Stimulated activated naive CD8-positive, alpha-beta T cell treated with anti-CD3 and anti-CD28 coated beads, Interleukin-15, Interleukin-2, amounts not matched to agents 100 ng/mL and 50 ng/mL, for 24 hours (primary cell): ENCODE measurements around the gene RNFT1.
"Not testable (repeated sequence)": the region's sequence is repeated elsewhere in the genome, so short reads cannot be mapped to it uniquely, and the experiment has no call there.

Experiments
- H3K27ac Mint-ChIP-seq: one replicate; pipeline ENCODE4 v1.8.0; 2021; ENCODE audit warnings: mild to moderate bottlenecking, mixed read lengths
- H3K27me3 Mint-ChIP-seq: one replicate; pipeline ENCODE4 v1.8.0; 2021; ENCODE audit warnings: mixed read lengths
- H3K36me3 Mint-ChIP-seq: one replicate; pipeline ENCODE4 v1.8.0; 2021; ENCODE audit warnings: low read depth, mixed read lengths
- H3K4me1 Mint-ChIP-seq: one replicate; pipeline ENCODE4 v1.8.0; 2021; ENCODE audit warnings: low read depth, mixed read lengths
- H3K4me3 Mint-ChIP-seq: one replicate; pipeline ENCODE4 v1.8.0; 2021; ENCODE audit warnings: mild to moderate bottlenecking, mixed read lengths
- H3K9me3 Mint-ChIP-seq: one replicate; pipeline ENCODE4 v1.8.0; 2021; ENCODE audit warnings: mixed read lengths

The RNFT1 gene, protein sequence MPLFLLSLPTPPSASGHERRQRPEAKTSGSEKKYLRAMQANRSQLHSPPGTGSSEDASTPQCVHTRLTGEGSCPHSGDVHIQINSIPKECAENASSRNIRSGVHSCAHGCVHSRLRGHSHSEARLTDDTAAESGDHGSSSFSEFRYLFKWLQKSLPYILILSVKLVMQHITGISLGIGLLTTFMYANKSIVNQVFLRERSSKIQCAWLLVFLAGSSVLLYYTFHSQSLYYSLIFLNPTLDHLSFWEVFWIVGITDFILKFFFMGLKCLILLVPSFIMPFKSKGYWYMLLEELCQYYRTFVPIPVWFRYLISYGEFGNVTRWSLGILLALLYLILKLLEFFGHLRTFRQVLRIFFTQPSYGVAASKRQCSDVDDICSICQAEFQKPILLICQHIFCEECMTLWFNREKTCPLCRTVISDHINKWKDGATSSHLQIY

DNA sequence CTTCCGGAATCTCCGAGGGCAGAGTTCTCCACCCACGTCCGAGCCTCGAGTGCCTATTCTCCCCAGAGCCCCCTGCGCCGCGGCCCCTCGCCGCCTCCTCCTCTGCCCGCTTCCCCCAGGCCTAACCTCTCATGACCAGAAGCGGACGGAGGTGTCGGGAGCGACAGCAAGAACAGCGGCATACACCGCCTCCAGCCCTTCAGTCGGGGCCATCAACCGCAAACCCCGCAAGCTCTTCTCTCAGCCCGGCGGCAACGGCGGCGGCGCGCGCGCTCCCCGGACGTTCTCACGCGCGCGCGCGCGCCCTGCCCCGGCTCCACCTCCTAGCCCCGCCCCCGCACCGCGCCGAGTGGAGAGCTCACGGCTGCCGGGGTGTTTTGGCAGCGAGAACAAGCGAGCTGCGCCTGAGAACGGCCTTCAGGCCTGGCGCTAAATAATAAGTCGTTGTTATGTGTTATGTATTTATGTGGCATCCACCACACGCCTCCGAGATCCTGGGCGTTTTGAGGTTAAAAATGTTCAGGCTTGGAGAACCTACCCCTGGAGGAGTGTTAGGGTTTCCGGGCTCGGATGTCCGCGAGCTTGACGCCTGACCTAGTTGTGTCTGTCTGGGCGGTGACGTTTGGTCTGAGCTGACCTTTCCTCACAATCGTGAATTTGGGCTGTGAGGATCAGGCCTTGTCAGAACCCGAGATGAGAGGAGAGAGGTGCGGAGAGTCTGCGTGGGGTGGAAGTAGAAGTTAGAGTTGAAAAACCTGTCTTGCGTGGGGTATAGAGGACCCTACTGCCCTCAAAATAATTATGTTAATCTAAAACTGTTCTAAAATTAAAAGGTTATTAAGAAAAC is at the start of gene RNFT1:
RNFT1 (minus strand) TSS at position 259 of the 847 bp plus-strand sequence; CDS start at position 182, 77 bp downstream.
- Mint-ChIP-seq H3K27me3 (no peaks in the 10 kb centered on the region), H3K36me3 (peaks cover 5% of the 10 kb centered on the region), H3K4me1 (peaks cover 23% of the 10 kb centered on the region), H3K27ac (peak within 1 kb of the TSS; percentile 96), H3K4me3 (peak within 1 kb of the TSS; percentile 85), H3K9me3 (no peaks in the 10 kb centered on the region)

DNA sequence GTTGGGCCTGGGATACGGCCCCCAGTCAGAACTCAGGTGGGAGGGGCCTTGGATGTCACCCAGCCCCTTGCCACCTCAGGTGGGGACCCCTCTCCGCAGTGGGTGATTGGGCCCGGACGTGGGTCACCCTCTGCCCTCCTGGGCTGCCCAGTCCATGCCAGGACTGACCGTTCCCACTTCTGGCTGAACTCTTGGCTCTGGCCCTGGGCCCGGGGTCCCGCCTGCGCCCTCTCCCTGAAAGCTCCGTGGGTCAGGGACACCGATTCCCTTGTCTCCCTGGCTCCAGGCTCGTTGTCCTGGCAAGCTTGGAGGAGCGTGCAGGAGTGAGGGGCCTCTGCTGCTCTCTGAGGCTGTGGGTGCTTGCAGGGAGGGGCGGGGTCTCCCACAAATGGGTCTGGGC is 44.8 kb upstream of the RNFT1 start:
- H3K4me1 Mint-ChIP-seq, H3K27me3 Mint-ChIP-seq, H3K9me3 Mint-ChIP-seq, H3K27ac Mint-ChIP-seq, H3K36me3 Mint-ChIP-seq, H3K4me3 Mint-ChIP-seq: not testable (repeated sequence)

DNA sequence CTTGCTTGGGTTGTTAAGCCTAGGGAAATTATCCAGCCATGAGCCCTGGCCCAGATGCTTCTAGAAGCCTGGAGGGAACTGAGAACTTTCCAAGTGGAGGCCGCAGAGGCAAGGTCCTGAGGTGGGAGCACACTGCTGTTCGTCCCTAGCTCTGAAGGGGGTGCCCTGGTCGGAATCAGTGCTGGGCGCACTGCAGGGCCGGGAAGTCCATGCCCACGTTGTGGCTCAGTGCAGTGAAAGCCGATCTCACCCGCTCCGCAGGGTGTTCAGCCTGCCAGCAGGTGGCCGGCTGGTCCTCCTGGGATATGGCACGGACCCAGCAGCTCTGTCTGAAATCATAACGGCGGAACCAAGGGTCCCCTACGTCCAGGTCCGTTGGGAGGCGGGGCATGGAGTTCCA is 43.8 kb upstream of the RNFT1 start:
- not testable (repeated sequence) for H3K27ac Mint-ChIP-seq, H3K36me3 Mint-ChIP-seq, H3K27me3 Mint-ChIP-seq, H3K4me3 Mint-ChIP-seq, H3K4me1 Mint-ChIP-seq, H3K9me3 Mint-ChIP-seq

DNA sequence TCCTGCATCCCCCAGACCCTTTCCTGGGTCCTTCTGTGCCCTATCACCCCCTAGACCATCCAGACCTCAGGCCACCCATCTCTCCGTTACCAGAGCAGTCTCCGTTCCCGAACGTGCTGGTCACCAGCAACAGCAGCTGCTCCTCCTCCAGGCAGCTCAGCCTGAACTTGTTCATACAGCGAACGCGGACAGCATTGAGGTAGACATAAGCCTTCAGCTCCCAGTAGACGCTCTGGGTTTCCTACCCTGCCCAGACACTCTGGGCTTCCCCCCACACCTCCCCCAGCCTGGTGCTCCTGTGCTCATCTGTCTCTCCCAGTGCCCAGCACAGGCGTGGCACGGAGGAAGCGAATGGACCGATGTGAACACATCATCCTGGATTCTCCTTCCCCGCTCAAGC is 41.6 kb upstream of the RNFT1 start:
- Mint-ChIP-seq H3K27me3 (peaks cover 3% of the 10 kb centered on the region), H3K27ac (no peak overlapping the region), H3K36me3 (no peaks in the 10 kb centered on the region), H3K4me3 (no peak overlapping the region), H3K4me1 (no peaks in the 10 kb centered on the region), H3K9me3 (no peaks in the 10 kb centered on the region)

DNA sequence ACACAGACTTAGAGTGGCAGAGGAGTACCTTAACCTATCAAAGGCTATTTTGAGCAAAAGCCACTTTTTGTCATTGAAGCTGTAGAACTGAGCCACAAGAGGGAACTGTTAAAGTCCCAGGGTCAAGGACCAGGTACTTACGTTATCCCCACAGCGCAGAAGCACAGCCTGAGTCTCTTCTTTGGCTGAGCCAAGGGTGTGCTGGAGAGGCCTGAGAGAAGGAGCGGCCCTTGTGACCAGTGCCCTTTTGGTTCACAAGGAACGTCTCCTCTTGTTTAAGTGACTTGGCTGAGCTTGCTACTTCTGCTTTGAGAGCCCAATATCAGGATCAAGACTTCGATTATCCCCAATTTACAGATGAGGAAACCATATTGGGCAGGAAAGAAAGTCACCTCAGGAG is 40.0 kb upstream of the RNFT1 start:
- H3K4me1 Mint-ChIP-seq, H3K9me3 Mint-ChIP-seq, H3K27me3 Mint-ChIP-seq, H3K36me3 Mint-ChIP-seq, H3K27ac Mint-ChIP-seq, H3K4me3 Mint-ChIP-seq: not testable (repeated sequence)

DNA sequence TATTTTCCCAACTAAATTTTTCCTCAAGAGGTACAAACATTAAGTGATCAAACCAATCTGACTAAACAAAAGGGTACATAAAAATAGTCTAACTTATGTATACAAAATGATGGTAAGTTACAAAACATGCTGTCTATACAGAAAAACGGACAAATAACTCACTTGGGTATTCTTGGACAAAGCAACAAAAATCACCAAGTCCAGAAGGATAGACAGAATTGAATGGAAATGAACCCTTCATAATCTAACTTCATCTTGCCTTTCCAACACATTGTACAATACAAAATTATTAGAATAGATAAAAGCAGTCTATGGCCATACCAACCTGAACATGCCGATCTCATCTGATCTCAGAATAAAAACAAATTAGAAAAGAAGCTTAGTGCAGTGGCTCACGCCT is 37.9 kb upstream of the RNFT1 start:
- not testable (repeated sequence) for H3K9me3 Mint-ChIP-seq, H3K27ac Mint-ChIP-seq, H3K4me3 Mint-ChIP-seq, H3K4me1 Mint-ChIP-seq, H3K27me3 Mint-ChIP-seq, H3K36me3 Mint-ChIP-seq

DNA sequence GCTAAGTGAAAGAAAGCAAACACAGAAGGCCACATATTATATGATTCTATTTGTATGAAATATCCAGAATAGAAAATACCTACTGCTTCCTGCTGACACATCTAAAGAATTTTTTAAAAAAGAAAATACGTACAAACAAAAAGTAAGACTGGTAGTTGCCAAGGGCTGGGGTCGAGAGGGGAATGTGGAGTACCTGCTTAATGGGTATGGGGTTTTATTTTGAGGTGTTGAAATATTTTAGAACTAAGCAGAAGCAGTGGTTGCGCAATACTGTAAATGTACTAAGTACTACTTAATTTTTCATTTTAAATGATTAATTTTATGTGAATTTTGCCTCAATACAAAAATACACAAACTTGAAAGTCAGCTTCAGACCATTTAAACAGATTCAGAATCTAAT is 32.1 kb upstream of the RNFT1 start:
- not testable (repeated sequence) for H3K27me3 Mint-ChIP-seq, H3K36me3 Mint-ChIP-seq, H3K4me3 Mint-ChIP-seq, H3K27ac Mint-ChIP-seq, H3K4me1 Mint-ChIP-seq, H3K9me3 Mint-ChIP-seq

DNA sequence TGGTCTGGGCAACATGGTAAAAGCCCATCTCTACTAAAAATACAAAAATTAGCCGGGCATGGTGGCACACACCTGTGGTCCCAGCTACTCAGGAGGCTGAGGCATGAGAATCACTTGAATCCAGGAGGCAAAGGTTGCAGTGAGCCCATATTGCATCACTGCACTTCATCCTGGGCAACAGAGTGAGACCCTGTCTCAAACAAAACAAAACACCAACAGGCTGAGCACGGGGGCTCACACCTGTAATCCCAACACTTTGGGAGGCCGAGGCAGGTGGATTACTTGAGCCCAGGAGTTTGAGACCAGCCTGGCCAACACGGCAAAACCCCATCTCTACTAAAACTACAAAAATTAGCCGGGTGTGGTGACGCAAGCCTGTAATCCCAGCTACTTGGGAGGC is 10.6 kb upstream of the RNFT1 start:
- H3K9me3 Mint-ChIP-seq, H3K4me1 Mint-ChIP-seq, H3K27ac Mint-ChIP-seq, H3K4me3 Mint-ChIP-seq, H3K36me3 Mint-ChIP-seq, H3K27me3 Mint-ChIP-seq: not testable (repeated sequence)

DNA sequence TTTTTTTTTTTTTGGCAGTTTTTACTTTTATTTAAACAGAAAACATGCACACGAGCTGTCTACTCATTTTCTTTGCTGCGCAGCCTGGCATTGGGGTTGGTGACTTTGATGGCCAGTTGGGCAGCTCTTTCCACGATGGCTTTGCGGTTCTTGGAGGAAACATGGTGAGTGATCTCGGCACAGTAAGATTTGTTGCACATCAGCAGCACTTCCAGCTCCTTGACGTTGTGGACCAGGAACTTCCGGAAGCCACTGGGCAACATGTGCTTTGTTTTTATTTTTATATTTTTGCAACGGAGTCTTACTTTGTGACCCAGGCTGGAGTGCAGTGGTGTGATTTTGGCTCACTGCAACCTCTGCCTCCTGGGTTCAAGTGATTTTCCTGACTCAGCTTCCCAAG is 8.9 kb upstream of the RNFT1 start:
- not testable (repeated sequence) for H3K4me1 Mint-ChIP-seq, H3K9me3 Mint-ChIP-seq, H3K36me3 Mint-ChIP-seq

DNA sequence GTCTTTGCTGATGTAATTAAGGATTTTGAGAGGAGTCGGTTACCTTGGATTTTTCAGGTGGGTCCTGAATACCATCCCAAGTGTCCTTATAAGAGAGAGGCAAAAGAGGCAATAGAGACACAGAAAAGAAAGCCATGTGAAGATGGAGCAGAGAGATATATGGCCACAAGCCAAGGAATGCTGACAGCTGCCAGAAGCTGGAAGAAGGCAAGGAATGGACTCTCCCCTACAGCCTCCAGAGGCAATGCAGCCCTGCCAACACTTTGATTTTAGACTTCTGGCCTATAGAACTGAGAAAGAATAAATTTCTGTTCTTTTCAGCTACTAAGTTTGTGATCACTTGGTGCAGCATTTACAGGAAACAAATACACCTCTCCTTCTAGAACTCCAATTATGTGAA is 8.2 kb upstream of the RNFT1 start:
- Mint-ChIP-seq H3K27me3 (no peaks in the 10 kb centered on the region), H3K4me3 (no peak overlapping the region), H3K9me3 (no peaks in the 10 kb centered on the region), H3K27ac (no peak overlapping the region), H3K36me3 (no peaks in the 10 kb centered on the region), H3K4me1 (no peaks in the 10 kb centered on the region)

More for the DNA sequence above, 8.9 kb upstream of the RNFT1 start:
- H3K27me3 Mint-ChIP-seq, H3K4me3 Mint-ChIP-seq, H3K27ac Mint-ChIP-seq: not testable (repeated sequence)

DNA sequence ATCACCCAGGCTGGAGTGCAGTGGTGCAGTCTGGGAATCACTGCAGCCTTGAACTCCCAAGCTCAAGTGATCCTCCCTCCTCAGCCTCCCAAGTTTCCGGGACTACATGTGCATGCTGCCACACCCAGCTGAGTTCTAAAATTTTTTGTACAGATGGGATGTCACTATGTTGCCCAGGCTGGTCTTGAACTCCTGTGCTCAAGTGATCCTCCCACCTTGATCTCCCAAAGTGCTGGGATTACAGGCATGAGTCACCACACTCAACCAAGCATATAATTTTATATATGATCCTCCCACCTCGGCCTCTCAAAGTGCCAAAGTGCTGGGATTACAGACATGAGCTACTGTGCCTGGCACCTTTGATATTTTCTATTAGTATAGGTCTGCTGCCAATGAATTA is 7.2 kb upstream of the RNFT1 start:
- H3K27me3 Mint-ChIP-seq, H3K4me1 Mint-ChIP-seq, H3K4me3 Mint-ChIP-seq, H3K36me3 Mint-ChIP-seq, H3K27ac Mint-ChIP-seq, H3K9me3 Mint-ChIP-seq: not testable (repeated sequence)

DNA sequence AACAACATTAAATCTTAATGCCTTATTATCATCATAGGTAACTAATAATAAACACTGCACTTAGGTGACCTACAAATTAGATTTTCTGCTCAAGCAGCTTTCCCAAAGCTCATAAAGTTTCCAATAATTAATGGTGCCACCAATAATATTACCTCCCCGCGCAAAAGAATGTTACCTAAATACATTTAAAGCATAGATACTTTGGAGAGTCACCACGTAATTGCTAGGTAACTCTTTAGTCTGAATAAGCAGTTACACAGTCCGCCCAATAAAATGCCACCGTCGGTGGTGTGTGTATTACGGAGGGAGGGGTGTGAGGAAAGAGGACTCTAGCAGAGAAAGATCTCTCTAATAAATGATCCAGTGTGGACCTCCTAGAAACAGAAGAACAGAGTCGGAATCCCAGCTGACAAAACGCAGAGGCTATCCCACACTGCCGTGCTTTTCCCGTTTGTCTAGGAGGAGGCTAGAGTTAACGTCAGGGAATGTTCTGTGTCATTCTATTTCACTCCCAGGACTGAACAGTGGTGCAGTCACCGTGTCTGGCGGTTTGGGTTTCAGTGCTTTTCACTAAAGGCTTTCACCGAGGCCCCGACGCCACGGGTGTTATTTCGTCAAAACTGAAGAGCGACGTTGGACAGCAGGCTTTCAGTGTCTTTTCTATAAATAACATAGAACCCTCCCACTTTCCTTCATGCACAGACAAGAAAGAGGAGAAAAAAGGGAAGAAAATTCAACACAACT is 630 bp downstream of the RNFT1 start:
- Mint-ChIP-seq H3K36me3 (peaks cover 8% of the 10 kb centered on the region), H3K27me3 (no peaks in the 10 kb centered on the region), H3K27ac (peak overlapping the region; percentile 88), H3K4me1 (peaks cover 23% of the 10 kb centered on the region), H3K9me3 (no peaks in the 10 kb centered on the region), H3K4me3 (peak overlapping the region; percentile 85)

DNA sequence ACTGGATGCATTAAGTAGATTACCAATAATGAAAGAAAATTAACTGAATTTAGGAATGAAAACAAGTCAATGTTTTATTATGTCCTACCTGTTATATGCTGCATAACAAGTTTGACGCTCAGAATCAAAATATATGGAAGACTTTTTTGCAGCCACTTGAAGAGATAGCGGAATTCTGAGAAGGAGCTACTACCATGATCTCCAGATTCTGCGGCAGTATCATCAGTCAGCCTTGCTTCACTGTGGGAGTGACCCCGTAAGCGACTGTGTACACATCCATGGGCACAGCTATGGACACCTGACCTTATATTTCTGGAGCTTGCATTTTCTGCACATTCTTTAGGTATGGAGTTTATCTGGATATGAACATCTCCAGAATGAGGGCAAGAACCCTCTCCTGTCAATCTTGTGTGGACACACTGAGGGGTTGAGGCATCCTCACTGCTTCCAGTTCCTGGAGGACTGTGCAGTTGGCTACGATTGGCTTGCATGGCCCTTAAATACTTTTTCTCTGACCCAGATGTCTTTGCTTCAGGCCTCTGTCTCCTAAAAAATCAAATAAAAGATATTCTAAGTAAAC is 1.7 kb downstream of the RNFT1 start:
- Mint-ChIP-seq H3K4me3 (peak overlapping the region; percentile 85), H3K27ac (no peak overlapping the region), H3K36me3 (peaks cover 18% of the 10 kb centered on the region), H3K27me3 (no peaks in the 10 kb centered on the region), H3K4me1 (peaks cover 23% of the 10 kb centered on the region), H3K9me3 (no peaks in the 10 kb centered on the region)

DNA sequence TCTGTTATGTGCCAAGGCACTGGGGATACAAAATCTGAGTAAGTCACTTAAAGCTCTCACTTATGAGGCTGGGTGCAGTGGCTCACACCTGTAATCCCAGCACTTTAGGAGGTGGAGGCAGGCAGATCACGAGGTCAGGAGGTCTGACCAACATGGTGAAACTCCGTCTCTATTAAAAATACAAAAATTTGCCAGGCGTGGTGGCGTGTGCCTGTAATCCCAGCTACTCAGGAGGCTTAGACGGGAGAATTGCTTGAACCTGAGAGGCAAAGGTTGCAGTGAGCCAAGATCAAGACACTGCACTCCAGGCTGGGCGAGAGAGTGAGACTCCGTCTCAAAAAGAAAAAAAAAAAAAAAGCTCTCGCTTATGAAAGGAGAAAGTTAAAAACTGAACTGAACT is 5.0 kb downstream of the RNFT1 start:
- H3K36me3 Mint-ChIP-seq, result peaks cover 43% of the 10 kb centered on the region

DNA sequence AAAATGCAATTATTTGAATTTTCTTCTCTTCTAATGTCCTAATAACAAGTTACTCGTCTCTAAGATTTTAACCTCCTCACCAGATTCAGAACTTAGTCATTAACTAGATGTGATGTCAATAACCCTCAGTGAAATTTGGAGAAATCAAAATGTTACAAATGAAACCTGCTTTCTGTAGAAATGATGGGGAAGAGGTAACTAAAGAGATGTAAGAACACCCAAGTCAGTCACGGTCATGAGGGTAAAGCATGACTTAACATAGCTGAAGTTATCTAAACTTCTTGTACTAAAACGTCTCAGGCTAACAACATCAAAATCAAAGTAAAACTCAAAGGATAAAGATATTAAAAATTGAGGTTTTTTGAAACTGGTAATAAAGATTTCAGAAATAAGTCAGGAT is 9.7 kb downstream of the RNFT1 start:
- peaks cover 64% of the 10 kb centered on the region for H3K36me3 Mint-ChIP-seq
- H3K4me3 Mint-ChIP-seq, result no peak overlapping the region
- H3K4me1 Mint-ChIP-seq, result no peaks in the 10 kb centered on the region
- no peaks in the 10 kb centered on the region for H3K9me3 Mint-ChIP-seq
- no peaks in the 10 kb centered on the region for H3K27me3 Mint-ChIP-seq
- H3K27ac Mint-ChIP-seq, result no peak overlapping the region

More for the DNA sequence above, 5.0 kb downstream of the RNFT1 start:
- H3K9me3 Mint-ChIP-seq, H3K27me3 Mint-ChIP-seq, H3K27ac Mint-ChIP-seq, H3K4me3 Mint-ChIP-seq: not testable (repeated sequence)
- H3K4me1 Mint-ChIP-seq, result peaks cover 18% of the 10 kb centered on the region
